OCI-LY3 (cell line): Measurements from ENCODE around the gene CATSPERD.
"Not testable (repeated sequence)": the region's sequence is repeated elsewhere in the genome, so short reads cannot be mapped to it uniquely, and the experiment has no call there.

Experiments used
- H2AFZ ChIP-seq: fragments of 200-600, 300-600 bp; shearing (Covaris generic); 2 replicates; pipeline ENCODE4 v1.6.0; 2014; ENCODE audit warnings: antibody characterized with exemption, low read depth, low read length
- H3K27ac ChIP-seq: fragments of 200-600, 300-600 bp; sonication (generic); 2 replicates; pipeline ENCODE4 v1.5.1; 2014; ENCODE audit warnings: mild to moderate bottlenecking, low read length, moderate library complexity, mixed read lengths
- H3K27me3 ChIP-seq: fragments of 200-600, 300-600 bp; sonication (generic); 2 replicates; pipeline ENCODE4 v1.6.1; 2014; ENCODE audit warnings: low read depth, low read length, mixed read lengths
- H3K36me3 ChIP-seq: fragments of 200-600, 300-600 bp; sonication (generic); replicated peaks from 2 replicates; pipeline ENCODE3; 2014; ENCODE audit warnings: low read depth, low read length, mixed read lengths
- H3K4me1 ChIP-seq: fragments of 300-600, 200-600 bp; sonication (generic); 2 replicates; pipeline ENCODE4 v1.6.1; 2014; ENCODE audit warnings: low read length, mixed read lengths
- H3K4me2 ChIP-seq: fragments of 200-600, 300-600 bp; sonication (generic); 2 replicates; pipeline ENCODE4 v1.6.1; 2014; ENCODE audit warnings: low read length, mixed read lengths
- H3K4me3 ChIP-seq: fragments of 300-600, 200-600 bp; sonication (generic); 2 replicates; pipeline ENCODE4 v1.5.1; 2014; ENCODE audit warnings: antibody characterized with exemption, mild to moderate bottlenecking, low read length, moderate library complexity
- H3K79me2 ChIP-seq: fragments of 300-600, 200-600 bp; shearing (Covaris generic); 2 replicates; pipeline ENCODE4 v1.6.1; 2014; ENCODE audit warnings: mild to moderate bottlenecking, low read length, mixed read lengths
- H3K9ac ChIP-seq: fragments of 300-600, 200-600 bp; shearing (Covaris generic); 2 replicates; pipeline ENCODE4 v1.6.0; 2014; ENCODE audit warnings: mild to moderate bottlenecking, low read length, moderate library complexity
- H3K9me3 ChIP-seq: fragments of 200-600, 300-600 bp; shearing (Covaris generic); 2 replicates; pipeline ENCODE4 v1.6.1; 2014; ENCODE audit warnings: low read length, mixed read lengths; ENCODE audit not compliant: insufficient read depth
- H4K20me1 ChIP-seq: fragments of 200-600, 300-600 bp; sonication (generic); 2 replicates; pipeline ENCODE4 v1.6.1; 2016; ENCODE audit warnings: low read length, mixed read lengths; ENCODE audit not compliant: insufficient read depth
- EZH2phosphoT487 ChIP-seq: fragments of 200-600 bp; shearing (Covaris generic); IDR thresholded peaks from 2 replicates; pipeline ENCODE4 v1.6.1; 2018; ENCODE audit warnings: antibody characterized with exemption, mixed run types, low read depth
- TF ChIP-seq, protein P1 (sequence below): fragments of 200-600, 300-600 bp; sonication (generic); IDR thresholded peaks from 2 replicates; pipeline ENCODE4 v1.5.1; 2014; ENCODE audit warnings: antibody characterized with exemption, low read length, low read depth

Gene CATSPERD

DNA sequence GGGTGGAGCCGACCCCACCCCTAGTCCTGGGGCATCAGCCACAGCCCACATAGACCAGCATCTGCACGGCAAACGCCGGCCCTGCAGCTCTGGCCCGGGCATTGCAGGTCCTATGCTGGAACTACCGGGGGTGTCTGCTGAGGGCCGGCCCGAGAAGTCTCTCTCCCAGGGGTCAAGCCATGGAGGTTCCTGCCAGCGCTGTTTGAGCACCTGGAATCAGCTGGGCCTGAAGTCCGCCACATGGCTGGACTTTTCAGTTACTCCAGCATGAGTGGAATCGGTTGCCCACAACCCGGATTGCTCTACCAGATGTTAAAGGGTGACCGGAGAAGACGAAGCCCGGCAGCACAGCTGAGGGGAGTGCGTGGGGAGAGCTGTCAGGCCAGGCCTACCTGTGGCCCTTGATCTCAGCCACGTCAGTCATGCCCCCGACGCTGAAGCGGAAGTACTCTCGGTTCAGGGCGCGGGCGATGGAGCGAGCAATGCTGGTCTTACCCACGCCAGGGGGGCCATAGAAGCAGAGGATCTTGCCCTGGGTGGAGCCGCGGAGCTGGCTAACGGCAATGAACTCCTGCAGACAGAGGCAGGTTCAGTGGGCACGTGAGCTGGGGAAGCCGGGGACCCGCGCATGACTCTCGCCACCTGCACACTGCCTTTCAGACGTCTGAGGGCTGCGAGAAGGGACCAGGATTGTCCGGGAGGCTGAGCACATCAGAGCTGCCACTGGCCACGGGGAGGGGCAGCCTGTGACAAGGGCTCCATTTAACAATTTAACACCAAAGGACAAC is 21.6 kb upstream of the CATSPERD start:
- H3K27me3 ChIP-seq = no peaks in the 10 kb centered on the region
- H3K4me2 ChIP-seq = no peak overlapping the region
- peaks cover 49% of the 10 kb centered on the region for H3K79me2 ChIP-seq
- TF ChIP-seq EZH2phosphoT487 = no peak
- TF ChIP-seq, protein P1, sequence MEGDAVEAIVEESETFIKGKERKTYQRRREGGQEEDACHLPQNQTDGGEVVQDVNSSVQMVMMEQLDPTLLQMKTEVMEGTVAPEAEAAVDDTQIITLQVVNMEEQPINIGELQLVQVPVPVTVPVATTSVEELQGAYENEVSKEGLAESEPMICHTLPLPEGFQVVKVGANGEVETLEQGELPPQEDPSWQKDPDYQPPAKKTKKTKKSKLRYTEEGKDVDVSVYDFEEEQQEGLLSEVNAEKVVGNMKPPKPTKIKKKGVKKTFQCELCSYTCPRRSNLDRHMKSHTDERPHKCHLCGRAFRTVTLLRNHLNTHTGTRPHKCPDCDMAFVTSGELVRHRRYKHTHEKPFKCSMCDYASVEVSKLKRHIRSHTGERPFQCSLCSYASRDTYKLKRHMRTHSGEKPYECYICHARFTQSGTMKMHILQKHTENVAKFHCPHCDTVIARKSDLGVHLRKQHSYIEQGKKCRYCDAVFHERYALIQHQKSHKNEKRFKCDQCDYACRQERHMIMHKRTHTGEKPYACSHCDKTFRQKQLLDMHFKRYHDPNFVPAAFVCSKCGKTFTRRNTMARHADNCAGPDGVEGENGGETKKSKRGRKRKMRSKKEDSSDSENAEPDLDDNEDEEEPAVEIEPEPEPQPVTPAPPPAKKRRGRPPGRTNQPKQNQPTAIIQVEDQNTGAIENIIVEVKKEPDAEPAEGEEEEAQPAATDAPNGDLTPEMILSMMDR = no peak
- H3K27ac ChIP-seq = no peak overlapping the region
- peaks cover 45% of the 10 kb centered on the region for H4K20me1 ChIP-seq
- H2AFZ ChIP-seq = no peak overlapping the region
- no peak overlapping the region for H3K9ac ChIP-seq
- H3K4me3 ChIP-seq = no peak overlapping the region
- no peaks in the 10 kb centered on the region for H3K9me3 ChIP-seq
- H3K4me1 ChIP-seq = no peaks in the 10 kb centered on the region
- H3K36me3 ChIP-seq = peaks cover 66% of the 10 kb centered on the region

- H3K4me1 ChIP-seq = no peaks in the 10 kb centered on the region
- H3K79me2 ChIP-seq = peaks cover 44% of the 10 kb centered on the region
- no peaks in the 10 kb centered on the region for H3K27me3 ChIP-seq
- H3K36me3 ChIP-seq = peaks cover 65% of the 10 kb centered on the region
- peaks cover 32% of the 10 kb centered on the region for H4K20me1 ChIP-seq
- TF ChIP-seq, protein P1 = no peak
- TF ChIP-seq EZH2phosphoT487 = no peak
- no peaks in the 10 kb centered on the region for H3K9me3 ChIP-seq
- no peak overlapping the region for H3K4me3 ChIP-seq
- no peak overlapping the region for H3K27ac ChIP-seq
- no peak overlapping the region for H2AFZ ChIP-seq
- no peak overlapping the region for H3K4me2 ChIP-seq
- H3K9ac ChIP-seq = no peak overlapping the region
Measured at GRCh38 chr19:5700455-5701092, 19.9 kb upstream of the CATSPERD start.

GRCh38 chr19:5702053-5702410 is 18.4 kb upstream of the CATSPERD start:
- Histone ChIP-seq H3K36me3 (peaks cover 63% of the 10 kb centered on the region), H4K20me1 (peaks cover 22% of the 10 kb centered on the region), H3K79me2 (peaks cover 37% of the 10 kb centered on the region)
- H3K9me3 ChIP-seq, H3K4me1 ChIP-seq, H2AFZ ChIP-seq, H3K27ac ChIP-seq, H3K9ac ChIP-seq, H3K4me2 ChIP-seq, H3K27me3 ChIP-seq, H3K4me3 ChIP-seq: not testable (repeated sequence)

DNA sequence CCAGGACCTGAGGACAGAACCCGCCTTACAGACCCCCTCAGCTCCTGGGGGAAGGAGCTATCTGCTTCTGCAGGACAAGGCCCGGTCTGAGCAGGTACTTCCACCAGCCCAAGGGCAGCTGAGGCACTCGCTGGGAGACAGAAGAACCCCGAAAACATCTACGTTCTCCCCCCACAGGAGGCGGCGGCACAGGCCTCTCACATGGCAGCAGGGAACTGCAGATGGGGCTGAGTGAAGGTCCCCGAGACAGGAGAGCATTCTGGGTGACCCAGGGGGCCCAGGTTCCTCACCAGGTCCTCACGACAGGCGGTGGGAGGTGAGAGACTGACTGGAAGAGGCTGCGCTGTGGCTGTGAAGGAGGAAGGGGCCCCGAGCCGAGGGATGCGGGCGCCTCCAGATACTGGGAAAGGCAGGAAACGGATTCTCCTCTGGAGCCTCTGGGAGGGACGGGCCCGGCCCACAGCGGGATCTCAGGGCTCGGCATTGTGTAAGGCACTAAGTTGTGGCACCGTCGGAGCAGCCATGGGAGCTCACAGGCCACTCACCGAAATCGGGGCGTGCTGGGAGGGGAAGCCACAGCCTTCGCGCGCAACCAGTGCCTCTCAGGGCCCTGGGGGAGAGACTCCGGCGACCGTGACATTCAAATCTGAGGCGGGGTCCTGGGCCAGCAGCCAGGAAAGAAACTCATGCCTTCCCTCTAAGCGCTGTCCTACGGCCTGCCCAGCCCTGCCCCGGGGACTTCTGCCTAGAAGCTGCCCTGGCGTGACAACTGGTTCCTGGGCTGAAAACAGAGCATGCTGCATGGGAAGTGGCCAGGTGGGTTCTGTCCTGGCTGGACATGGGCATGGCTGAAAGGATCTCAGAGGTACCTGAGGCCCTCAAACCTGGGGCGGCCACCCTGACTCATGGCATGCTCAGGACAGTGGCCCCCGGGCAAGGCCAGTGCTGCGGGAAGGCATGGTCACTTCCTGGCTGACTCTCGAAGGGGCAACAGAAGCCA is 16.3 kb upstream of the CATSPERD start:
- TF ChIP-seq, protein P1 = no peak
- no peak for TF ChIP-seq EZH2phosphoT487
- Histone ChIP-seq H3K9me3 (no peaks in the 10 kb centered on the region), H4K20me1 (peaks cover 18% of the 10 kb centered on the region)

More for the DNA sequence above, 16.3 kb upstream of the CATSPERD start:
- Histone ChIP-seq H2AFZ (no peak overlapping the region), H3K4me1 (no peaks in the 10 kb centered on the region), H3K27me3 (no peaks in the 10 kb centered on the region), H3K27ac (no peak overlapping the region), H3K4me3 (no peak overlapping the region), H3K79me2 (peaks cover 43% of the 10 kb centered on the region), H3K36me3 (peaks cover 63% of the 10 kb centered on the region), H3K4me2 (no peak overlapping the region), H3K9ac (no peak overlapping the region)
